Head of caudate nucleus (tissue), 42 donors: ENCODE results near the gene ARVCF.

Experiments
- DNase-seq, 42 donors: peaks; one replicate each; pipeline versions ENCODE4 v3.0.0 to v3.0.0-alpha.2; 2020 to 2021; ENCODE audit warnings: mixed read lengths in 7 of 42
- intact Hi-C: fragments of 100-400 bp; cut with DNase I; formaldehyde crosslinking; loops from one replicate; pipeline ENCODE4 v1.15.0; 2022

ARVCF gene

DNA sequence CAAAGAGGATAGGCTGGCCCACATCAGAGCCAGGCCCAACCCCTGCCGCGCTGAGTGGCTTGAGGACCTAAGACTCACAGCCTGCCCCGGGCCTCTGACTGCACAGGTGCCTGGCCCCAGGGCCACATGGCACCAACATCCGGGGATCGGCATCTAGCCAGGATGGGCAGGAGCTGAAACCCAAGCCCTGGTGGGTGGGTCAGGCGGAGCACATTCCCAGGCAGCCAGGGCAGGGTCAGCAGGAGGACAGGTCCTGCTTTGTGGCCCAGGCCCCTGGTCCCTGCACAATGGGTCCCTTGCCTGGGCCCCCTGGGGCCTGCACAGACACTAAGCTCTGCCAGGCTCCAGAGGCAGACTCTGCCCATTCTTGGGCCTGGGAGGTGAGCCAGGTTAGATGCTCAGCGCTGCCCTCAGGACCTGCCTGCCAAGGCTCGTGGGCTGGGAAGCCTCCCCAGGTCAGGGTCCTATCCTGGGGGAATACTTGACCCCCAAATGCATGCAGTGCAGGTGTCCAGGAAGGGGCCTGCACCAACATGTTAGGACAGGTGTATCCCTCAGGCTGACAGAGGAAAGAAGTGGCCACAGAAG, 33.5 kb downstream of the ARVCF start:
- no peak for DNase-seq
- intact Hi-C loops: no loop called here

DNA sequence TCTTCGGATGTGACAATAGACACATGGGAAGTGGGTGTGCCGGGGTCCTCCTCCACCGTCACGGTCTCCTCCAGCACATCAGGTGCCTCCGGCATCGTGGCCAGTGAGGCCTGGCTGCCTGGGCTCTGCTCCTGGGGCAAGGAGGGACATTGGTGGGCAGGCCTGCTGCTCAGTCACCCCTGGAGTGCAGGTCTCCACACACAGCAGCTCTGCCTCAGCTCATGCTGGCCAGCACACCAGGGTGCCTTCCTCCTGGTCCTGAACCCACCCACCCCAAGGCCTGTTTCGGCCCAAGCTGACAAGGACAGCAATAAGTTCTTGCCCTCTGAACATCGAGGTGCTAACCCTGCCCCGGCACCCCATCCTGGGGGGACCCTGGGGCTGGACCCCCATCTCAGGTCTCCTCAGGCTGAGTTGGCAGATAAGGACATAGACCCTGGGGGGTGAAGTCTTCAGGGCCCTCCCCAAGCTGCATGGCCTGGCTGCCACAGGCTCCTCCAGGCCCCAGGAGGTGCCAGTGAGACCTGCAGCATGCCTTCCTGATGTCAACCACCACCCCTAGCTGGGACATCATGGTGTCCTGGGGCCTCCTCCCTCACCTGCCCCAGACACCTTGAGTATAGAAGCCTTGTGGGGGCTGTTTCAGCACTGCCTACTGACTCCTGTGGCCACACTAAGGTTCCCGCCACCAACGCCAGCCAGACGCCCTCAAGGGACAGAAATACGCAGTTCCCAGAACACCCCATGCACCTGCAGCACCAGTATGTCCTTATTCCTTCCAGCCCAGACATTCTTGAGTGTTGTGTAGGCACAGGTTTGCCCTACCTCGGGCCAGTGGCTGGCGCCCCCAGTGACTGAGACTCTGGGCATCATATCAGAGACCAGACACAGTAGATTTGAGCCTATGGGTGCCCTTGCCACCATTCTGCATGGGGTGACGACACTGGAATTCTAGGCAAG, 34.4 kb downstream of the ARVCF start:
- intact Hi-C loops: no loop called here
- no peak for DNase-seq

DNA sequence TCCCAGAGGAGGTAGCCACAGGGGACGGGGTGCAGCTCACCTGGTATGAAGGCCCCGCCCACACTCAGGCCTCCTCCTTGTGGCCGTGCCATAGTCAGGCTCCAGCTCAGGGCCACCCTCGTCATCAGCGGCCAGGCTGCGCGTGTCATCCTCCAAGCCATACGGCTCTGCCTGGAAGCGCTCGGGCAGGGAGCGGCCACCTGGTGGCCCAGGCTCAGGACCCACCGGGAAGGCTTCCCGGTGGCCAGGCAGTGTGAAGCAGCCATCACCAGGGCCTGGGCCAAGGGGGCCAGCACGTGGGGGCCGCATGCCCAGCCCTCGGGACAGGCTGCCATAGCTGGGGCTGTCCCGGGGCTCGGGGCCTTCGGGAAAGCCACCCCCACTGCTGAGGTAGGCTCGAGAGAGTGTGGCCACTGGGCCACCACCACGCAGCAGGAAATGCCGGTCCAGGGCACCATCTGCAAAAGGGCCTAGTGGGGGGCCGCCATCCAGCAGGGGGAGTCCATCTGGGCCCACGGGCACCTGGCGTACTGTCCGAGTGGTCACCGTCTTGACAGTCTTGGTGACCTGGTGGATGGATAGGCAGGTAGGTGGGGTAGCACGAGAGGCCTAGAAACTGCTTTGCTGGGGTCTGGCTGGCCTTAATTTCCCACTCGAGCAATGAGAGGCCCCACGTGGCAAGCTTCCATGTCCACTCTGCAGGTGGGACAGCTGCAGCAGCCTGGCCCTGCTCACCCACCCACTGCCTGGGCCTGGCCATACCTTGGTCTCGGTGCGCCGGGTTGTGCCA, 35.3 kb downstream of the ARVCF start:
- no peak for DNase-seq
- intact Hi-C loops: no loop called here

DNA sequence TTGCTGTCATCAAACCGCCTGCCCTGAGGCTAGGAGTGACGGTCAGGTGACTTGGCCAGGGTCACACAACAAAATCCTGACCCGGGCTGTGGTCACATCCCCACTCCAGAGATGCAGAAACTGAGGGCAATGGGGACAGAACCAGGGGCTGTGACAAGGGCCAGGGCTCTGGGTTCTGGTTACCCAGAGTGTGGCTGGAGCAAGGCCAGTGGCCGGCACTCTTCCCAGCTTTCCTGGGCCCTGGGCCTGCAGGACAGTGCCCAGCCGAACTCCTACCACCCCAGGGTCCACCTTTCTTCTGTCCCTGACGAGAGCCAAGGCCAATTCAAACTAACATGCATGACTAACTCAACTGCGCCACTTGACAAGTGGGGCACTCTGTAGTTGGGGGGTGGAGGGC, 35.9 kb downstream of the ARVCF start:
- DNase-seq: no peak
- intact Hi-C loops: no loop called here

DNA sequence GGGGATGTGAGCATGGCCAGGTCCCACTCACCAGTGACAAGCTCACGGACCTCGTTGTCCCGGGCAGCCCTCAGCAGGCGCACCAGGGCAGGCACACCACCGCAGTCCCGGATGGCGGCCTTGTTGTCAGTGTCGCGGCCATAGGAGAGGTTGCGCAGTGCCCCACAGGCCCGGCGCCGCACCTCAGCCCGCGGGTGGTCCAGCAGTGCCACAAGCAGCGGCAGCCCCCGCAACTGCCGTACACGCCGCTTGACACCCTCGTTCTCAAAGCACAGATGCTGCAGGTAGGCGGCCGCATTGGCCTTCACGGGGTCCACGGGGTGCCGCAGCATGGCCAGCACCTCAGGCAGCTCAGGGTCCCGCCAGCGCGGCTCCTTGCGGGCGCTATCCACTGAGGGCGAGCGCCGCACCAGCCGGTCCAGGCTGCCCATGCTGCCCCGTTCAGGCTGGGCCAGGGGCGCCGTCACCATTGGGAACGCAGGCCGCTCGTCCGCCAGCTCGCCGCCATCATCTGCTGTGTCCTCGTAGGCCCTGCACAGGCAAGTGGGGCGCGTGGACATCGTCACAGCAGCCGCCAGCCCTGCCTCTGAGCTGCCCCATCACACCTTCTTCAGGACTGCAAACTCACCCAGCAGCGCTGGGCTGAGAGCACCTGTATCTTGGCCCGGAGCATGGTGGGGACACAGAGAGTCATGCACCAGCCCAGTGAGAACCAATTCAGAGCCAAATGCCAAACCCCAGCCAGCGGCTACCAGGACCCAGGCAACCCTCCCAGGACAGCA, 36.7 kb downstream of the ARVCF start:
- intact Hi-C loops: no loop called here
- DNase-seq: no peak

DNA sequence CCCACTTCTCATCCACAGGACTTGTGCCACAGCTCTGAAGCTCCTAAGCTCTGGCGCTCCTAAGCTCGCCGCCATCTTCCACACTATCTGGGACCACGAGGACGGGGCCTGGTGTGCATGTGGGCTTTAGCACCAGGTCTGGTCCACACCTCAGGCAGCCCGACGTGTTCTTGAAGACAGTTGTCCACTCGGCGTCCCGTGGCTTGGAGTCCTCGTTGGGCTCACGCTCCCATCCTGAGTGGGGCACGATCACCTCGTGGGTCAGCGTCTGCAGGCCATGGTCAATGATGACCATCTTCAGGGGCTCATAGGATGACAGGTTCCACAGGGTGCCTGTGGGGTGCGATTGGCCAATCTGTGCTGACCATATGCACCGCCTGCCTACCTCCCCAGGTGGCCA, 37.9 kb downstream of the ARVCF start:
- no peak for DNase-seq
- intact Hi-C loops: no loop called here

DNA sequence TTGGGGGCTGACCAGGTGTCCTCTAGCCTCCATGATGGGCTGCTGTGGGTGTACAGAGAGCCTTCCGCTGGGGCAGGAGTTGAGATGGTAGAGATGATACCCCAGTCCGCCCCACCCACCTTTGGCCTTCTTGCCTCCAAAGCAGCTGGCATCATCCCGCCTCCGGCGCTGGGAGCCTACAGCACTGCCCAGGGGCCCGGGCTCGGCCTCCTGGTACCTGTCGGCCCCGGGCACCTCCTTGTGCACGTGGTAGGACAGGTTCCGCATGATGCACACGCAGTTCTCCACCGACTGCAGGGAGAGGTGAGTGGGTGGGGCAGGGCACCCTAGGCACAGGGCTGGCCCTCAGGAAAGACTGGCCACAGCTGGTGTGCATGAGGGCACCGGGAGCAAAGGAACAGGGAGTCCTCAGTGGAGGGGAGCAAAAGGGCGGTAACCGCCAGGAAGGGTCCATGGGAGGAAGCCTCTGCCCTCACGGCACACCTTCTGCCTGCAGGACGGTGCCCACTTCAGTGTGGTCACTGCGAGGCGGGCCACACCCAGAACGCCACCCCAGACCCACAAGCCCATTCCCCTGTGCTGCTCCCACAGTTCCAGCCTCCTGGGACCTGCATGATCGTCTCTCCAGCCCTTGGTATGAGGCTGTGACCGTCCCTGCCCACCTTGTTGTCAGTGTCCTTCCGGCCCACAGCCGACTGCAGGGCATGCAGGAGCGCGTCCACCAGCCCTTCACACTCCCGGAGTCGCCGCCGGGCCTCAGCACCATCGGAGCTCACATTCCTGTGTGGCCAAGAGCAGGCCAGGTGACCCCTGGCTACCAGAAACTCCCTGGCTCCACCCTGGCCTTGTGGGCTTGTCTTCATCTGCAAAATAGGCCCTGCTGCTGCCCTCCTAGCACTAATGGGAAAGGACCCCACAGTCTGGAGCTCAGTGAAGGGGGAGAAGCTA, 39.1 kb downstream of the ARVCF start:
- intact Hi-C loops: no loop called here

DNA sequence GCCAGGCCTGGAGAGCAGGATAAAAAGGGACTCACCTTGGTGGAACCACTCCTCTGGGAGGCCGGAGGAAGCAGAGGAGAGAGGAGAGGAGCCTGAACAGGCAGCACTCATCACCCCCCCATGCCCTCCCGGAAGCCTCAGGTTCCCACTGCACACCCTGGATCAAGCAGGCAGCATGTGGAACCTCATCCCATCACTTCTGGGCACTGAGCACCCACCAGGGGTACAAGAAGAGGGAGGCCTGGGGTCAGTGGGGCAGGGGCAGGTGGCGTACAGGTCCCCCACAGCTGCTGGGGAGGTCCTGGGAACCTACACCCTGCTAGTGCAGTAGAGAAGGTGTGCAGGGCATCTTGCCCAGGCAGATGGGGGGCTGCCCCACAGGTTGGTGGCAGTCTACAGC, 40.0 kb downstream of the ARVCF start:
- intact Hi-C loops: no loop called here

More for the DNA sequence above, 39.1 kb downstream of the ARVCF start:
- no peak for DNase-seq

DNA sequence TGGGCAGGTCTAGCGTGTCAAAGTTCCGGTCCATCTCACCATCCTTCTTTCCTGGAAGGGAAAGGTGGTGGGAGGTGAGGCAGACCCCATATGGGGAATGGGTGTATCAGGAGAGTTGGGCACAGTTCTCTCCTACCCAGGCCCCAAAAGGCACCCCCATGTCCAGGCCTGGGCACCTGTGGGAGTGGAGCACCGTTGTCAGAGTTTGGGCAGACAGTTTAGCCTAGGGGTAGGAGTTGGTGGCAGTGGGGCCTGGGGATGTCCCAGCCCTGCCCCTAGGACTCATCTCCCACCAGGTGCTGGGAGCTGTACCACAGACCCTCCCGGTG, 41.0 kb downstream of the ARVCF start:
- no peak for DNase-seq
- intact Hi-C loops: no loop called here

More for the DNA sequence above, 40.0 kb downstream of the ARVCF start:
- no peak for DNase-seq

DNA sequence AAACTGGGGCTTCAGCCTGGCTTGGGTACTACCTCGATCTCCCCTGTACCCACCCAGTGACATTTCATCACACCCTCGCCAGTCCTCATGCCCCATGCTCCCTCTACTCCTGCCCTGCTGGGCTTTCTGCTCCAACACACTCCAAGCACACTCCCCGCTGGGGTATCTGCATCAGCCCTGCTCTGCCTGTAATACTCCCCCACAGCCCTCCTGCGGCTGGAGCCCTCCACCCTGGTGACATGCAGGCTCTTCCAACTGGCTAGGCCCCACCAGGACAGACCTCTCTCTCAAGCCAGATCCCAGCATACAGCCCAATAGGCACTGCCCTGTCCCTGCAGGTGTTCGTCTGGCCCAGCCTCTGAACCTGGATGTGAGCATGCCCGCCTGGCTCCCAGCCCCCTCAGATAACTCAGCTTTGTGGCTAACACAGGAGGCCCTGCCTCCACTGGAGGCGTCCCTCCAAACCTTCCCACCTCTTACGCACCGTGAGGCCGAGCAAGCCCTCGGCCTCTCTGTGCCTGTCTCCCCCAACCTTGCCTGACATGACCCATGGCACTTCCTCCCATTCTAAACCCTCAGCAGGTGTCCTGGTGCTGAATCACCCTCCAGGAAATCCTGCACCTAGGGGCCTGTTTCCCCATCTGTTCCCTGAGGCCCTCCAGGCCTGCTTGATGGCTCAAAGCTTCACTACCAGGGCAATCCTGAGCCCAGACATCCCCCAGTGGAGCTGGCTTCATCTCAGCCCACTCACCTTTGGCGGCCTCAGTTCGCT, 41.5 kb downstream of the ARVCF start:
- intact Hi-C loops: no loop called here
- DNase-seq: no peak

DNA sequence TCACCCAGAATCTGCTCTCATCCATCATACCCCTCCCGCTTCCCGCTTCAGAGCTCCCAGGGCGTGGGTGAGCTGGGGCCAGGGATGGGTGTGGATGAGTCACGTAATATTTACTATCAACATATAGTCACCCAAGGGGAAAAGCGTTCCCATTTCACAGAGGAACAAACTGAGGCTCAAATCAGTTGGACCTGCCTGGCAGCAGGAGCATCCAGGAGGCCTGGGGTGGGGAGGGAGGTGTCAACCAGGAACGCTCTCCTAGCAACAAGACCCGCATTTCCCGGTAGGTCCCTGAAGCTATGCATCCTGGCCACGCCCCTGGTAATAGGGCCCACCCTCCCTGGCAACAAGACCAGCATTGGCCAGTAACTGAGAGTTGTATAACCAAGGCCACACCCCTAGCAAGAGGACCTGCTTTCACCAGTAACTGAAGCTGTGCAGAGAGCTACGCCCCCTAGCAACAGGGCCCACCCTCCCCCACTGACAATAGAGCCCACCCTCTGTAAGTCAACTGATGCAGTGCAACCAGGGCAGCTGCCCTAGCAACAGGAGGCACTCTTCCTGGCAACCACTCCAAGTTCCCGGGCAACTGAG, 42.3 kb downstream of the ARVCF start:
- DNase-seq: peak in 31 of 42 donors; percentile 27 to 84 (median 53)
- intact Hi-C loops: no loop called here

DNA sequence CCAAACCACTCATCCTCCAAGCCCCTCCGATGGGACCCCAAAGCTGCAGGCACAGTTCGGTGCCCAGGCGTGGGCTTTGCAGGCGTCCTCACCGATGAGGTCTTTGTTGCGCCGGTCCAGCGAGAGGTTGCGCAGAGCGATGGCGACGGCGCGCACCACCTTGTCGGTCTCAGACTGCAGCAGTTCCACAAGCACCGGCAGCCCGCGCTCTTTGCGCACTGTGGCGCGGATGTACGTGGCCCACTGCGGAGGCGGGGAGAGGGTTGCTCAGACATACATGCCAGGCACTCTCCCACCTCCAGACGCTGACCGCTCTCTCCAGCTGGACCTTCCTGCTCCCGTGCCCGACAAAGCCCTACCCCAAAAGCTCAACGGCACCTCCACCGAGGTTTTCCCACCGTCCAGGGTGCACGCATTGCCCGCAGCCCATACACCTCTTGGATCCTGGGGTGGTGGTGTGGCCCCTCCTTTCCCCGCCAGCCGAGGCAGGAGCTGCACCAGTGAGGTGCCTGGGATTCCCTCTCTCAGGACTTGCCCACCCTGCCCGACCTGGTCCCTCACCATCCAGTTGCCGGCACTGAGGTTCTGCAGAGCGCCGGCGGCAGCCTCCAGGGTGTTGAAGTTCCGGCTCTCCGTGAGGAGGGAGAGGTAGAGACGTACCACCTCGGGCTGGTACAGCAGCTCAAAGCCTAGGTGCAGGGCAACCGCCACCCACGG, 42.9 kb downstream of the ARVCF start:
- DNase-seq: no peak
- intact Hi-C loops: no loop called here

DNA sequence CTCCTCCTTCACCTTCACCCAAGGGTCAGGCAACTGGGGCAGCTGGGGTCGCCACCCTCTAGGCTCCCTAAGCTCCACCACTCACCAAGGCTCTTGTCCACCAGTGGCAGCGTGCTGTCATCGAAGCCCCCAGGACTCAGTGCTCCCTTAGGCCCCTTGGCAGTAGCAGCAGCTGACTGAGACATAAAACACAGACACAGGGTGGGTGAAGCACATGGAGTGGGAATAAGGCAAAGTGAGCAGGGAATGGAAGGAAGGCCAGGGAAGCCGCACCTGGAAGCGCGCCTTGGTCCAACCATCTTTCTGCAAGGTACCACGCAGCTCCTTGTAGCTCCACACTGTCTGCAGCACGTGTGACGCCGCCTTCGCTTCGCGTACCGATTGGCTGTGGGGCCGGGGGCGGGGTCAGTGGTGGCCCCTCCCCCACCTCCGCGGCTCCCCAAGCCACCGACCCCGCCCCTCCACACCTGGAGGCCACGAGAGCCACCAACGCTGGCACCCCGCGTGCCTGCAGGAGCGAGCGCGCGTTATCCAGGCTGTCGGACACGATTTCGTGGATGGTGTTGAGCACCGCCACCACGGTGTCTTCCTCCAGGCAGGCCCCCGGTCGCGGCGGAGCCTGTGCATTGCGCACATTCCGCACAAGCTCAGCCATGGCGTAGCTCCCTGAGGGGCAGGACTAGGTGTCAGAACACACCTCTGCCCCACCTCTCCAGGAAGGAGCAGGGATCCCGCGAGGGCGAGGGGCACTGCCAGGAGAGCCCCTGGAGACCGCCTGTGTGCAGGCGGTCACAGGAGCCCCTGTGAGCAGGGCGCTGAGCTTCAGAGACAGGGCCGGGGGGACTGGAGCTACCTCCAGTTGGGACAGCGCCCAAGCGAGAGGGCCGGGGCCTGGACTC, 43.7 kb downstream of the ARVCF start:
- intact Hi-C loops: no loop called here
- DNase-seq: no peak

DNA sequence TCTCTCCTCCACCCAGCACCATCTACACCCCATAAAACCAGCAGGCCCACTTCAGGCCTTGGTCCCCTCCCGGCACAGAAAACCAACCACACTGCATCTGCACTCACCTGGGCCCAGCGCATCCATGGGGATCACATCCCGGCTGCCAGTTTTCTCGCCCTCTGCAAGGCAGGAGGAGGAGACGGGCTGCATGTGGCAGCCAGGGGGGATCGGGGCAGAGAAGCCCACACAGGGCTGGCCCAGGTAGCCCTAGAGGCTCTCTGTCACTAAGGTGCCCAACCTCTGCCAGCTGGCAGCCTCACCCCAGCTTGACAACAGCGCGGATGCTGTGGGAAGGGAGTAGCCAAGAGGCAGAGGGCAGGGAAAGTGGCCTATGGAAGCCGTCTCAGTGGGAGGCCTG, 44.4 kb downstream of the ARVCF start:
- intact Hi-C loops: no loop called here
- DNase-seq: no peak
